B cell (primary cell): ENCODE measurements around the gene CYGB. TPM values are rescaled to one million over a fixed set of nuclear protein-coding genes. Genes with fewer than 3 reads are reported as not detected.

Experiments used
- ATAC-seq: fragments of 200-7000 bp; cut with Tn5 transposase; one replicate; pipeline ENCODE4 v1.10.0; 2021; ENCODE audit warnings: low read depth, mild to moderate bottlenecking, moderate number of reproducible peaks, moderate library complexity
- CTCF ChIA-PET: fragments of 350-600 bp; sonication (Branson Sonifier 250); formaldehyde crosslinking; loops from one replicate; lab custom pipeline; 2021; ENCODE audit warnings: antibody characterized with exemption, inconsistent platforms; lab: Charles Lee
- POLR2A ChIA-PET: fragments of 350-600 bp; sonication (Branson Sonifier 250); formaldehyde crosslinking; loops from one replicate; lab custom pipeline; 2021; ENCODE audit warnings: antibody characterized with exemption; lab: Charles Lee
- DNase-seq: peaks from one replicate; pipeline ENCODE4 v3.0.0; 2013
- H2AFZ ChIP-seq: 2 replicates; pipeline ENCODE4 v1.6.1; 2012; ENCODE audit warnings: mild to moderate bottlenecking, low read depth, low read length; ENCODE audit not compliant: insufficient read depth, poor library complexity, severe bottlenecking
- H3K27ac ChIP-seq, 2 donors: 1 replicate in 1 of 2; 2 replicates in 1 of 2; pipeline ENCODE4 v1.5.1; 2012 to 2013; ENCODE audit warnings: low read length in 2 of 2, mild to moderate bottlenecking in 2 of 2, moderate library complexity in 1 of 2
- H3K27me3 ChIP-seq, 4 experiments: fragments of 200-600 bp in 1 of 4; sonication (generic) in 1 of 4; replicated peaks in 1 of 4; 1 replicate in 2 of 4; 2 replicates in 2 of 4; pipeline versions ENCODE4 v1.6.1 to v1.7.0; 2013 to 2016; ENCODE audit warnings: low read length in 3 of 4, mild to moderate bottlenecking in 2 of 4, mixed read lengths in 1 of 4, moderate library complexity in 1 of 4; ENCODE audit not compliant: insufficient read depth in 4 of 4, control insufficient read depth in 3 of 4; ENCODE audit errors: control extremely low read depth in 1 of 4
- H3K36me3 ChIP-seq, 2 experiments: replicated peaks in 1 of 2; 1 replicate in 1 of 2; 2 replicates in 1 of 2; pipeline versions ENCODE4 v1.6.1 to v1.7.1; 2013; ENCODE audit warnings: low read length in 1 of 2; ENCODE audit not compliant: insufficient read depth in 2 of 2, control insufficient read depth in 1 of 2; ENCODE audit errors: control extremely low read depth in 1 of 2, extremely low read depth in 1 of 2
- H3K4me1 ChIP-seq, 2 donors: fragments of 200-600 bp in 1 of 2; sonication (generic) in 1 of 2; 1 replicate in 1 of 2; 2 replicates in 1 of 2; pipeline versions ENCODE4 v1.5.1 to v1.6.1; 2013 to 2017; ENCODE audit warnings: low read length in 2 of 2; ENCODE audit not compliant: control insufficient read depth in 2 of 2, insufficient read depth in 2 of 2
- H3K4me2 ChIP-seq: replicated peaks from 2 replicates; pipeline ENCODE3; 2012; ENCODE audit warnings: mild to moderate bottlenecking, low read depth, low read length; ENCODE audit not compliant: poor library complexity, severe bottlenecking
- H3K4me3 ChIP-seq, 5 experiments: fragments of 200-600 bp in 1 of 5; sonication (generic) in 1 of 5; 1 replicate in 3 of 5; 2 replicates in 2 of 5; pipeline versions ENCODE4 v1.5.1 to v1.7.0; 2011 to 2016; ENCODE audit warnings: low read length in 4 of 5, mild to moderate bottlenecking in 4 of 5, low read depth in 2 of 5, control low read depth in 1 of 5, moderate library complexity in 1 of 5; ENCODE audit not compliant: insufficient read depth in 1 of 5; ENCODE audit errors: control extremely low read depth in 1 of 5, extremely low read depth in 1 of 5
- H3K79me2 ChIP-seq: fragments of 200-600 bp; sonication (generic); one replicate; pipeline ENCODE4 v1.6.0; 2016; ENCODE audit warnings: low read length; ENCODE audit not compliant: control insufficient read depth, insufficient read depth
- H3K9ac ChIP-seq: fragments of 200-600 bp; sonication (generic); 2 replicates; pipeline ENCODE4 v1.6.1; 2017; ENCODE audit warnings: mild to moderate bottlenecking, low read length, moderate library complexity
- H3K9me3 ChIP-seq, 3 donors: one replicate each; pipeline versions ENCODE4 v1.6.1 to v1.7.1; 2013; ENCODE audit warnings: low read length in 2 of 3; ENCODE audit not compliant: control insufficient read depth in 2 of 3, insufficient read depth in 1 of 3; ENCODE audit errors: control extremely low read depth in 1 of 3
- H4K20me1 ChIP-seq: 2 replicates; pipeline ENCODE4 v1.6.0; 2012; ENCODE audit warnings: mild to moderate bottlenecking, low read length; ENCODE audit not compliant: insufficient read depth, control insufficient read depth, poor library complexity, severe bottlenecking
- H3K27ac Mint-ChIP-seq: one replicate; pipeline ENCODE4 v1.8.0; 2021; ENCODE audit warnings: mixed read lengths
- H3K27me3 Mint-ChIP-seq: one replicate; pipeline ENCODE4 v1.8.0; 2021; ENCODE audit warnings: mixed read lengths
- H3K4me1 Mint-ChIP-seq: one replicate; pipeline ENCODE4 v1.8.0; 2021; ENCODE audit warnings: mixed read lengths
- H3K4me3 Mint-ChIP-seq: one replicate; pipeline ENCODE4 v1.8.0; 2021; ENCODE audit warnings: mixed read lengths
- H3K9me3 Mint-ChIP-seq: one replicate; pipeline ENCODE4 v1.8.0; 2022; ENCODE audit warnings: mixed read lengths; ENCODE audit not compliant: insufficient read depth
- EZH2 ChIP-seq: IDR thresholded peaks from 2 replicates; pipeline ENCODE4 v1.6.1; 2012; ENCODE audit warnings: borderline replicate concordance, low read depth, mild to moderate bottlenecking, moderate library complexity, low read length; ENCODE audit not compliant: insufficient read depth, poor library complexity, severe bottlenecking
- WGBS: methylation state at CpG from one replicate; pipeline ENCODE4 v1.1.5; 2013; ENCODE audit warnings: missing lambda C conversion rate; ENCODE audit not compliant: insufficient coverage; 5-methylcytosine and 5-hydroxymethylcytosine counted together
- intact Hi-C: fragments of 100-400 bp; cut with micrococcal nuclease; formaldehyde crosslinking; loops from one replicate; pipeline ENCODE4 v1.10.0; 2022
- polyA plus RNA-seq: library from polyadenylated mRNA; depleted of rRNA; stranded (reverse); fragments of >200 nt; gene quantifications from 2 replicates; pipeline ENCODE4 v1.2.3, GENCODE V29; 2012
- total RNA-seq, 2 donors: library from RNA; stranded (reverse); fragments of 120-200 nt in 1 of 2; gene quantifications; 1 replicate in 1 of 2; 2 replicates in 1 of 2; pipeline versions ENCODE4 v1.2.3 to v1.2.4, GENCODE V29; 2013 to 2022
- TF ChIP-seq, protein P1 (sequence below): fragments of 200-600 bp; IDR thresholded peaks from one replicate; pipeline ENCODE4 v1.8.0; 2022; ENCODE audit warnings: antibody characterized with exemption, mild to moderate bottlenecking

The CYGB gene
- total and polyA plus RNA-seq, 2 donors (not counting 1 experiment from before 2014, with no cell fraction given): 0.42 to 2.7 TPM

DNA sequence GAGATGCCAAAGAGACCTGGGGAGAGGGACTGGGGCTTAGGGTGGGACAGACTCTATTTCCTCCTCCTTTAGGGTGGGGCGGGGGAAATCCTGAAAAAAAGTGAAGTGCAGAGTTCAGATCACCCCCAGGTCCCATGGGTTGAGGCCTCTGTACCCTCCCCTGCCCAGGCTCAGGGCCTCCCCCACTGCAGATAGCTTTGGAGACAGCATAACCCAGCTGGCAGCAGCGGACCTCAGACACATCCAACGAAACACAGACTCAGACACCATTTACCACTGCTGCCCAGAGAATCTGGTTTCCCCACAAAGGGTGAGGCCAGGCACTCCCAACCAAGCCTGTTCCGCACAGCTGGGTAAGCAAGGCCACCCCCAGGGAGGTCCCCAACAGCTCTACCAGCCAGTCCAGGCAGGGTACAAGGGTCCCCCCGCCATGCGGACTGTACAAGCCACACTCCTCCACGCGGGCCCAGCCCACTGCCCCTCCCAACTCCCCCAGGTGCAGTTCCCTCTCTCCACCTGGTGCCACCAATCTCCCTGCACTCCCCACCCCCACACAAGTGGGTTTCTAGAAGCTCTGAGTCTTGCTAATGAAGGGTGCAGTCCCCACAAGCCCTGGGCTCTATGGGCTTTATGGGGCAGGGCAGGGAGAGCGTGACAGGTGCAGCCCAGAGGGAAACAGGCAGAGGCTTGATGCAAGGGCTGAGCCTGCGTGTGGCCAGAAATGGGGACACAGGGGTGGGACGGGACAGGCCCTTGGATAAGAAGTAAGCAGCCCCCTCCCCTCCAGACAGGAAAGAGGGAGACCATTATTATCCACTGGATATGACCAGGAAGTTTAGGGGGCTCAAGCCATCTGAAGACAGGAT is 45.2 kb downstream of the CYGB start:
- Mint-ChIP-seq H3K27me3 (no peaks in the 10 kb centered on the region), H3K4me1 (peaks cover 94% of the 10 kb centered on the region), H3K4me3 (peak overlapping the region; percentile 89), H3K27ac (peak overlapping the region; percentile 98), H3K9me3 (no peaks in the 10 kb centered on the region)
- peak; percentile 42 for ATAC-seq
- no peak overlapping the region for H2AFZ ChIP-seq
- intact Hi-C loops: loop anchor here (10.0 kb wide), 1 partner anchor 218 kb away; no protein-coding TSS in a partner anchor
- ChIA-PET CTCF (interaction anchor here (0.6 to 20.8 kb wide), 16 partner anchors 5 to 220 kb away, joined by 3 to 256 read pairs (median 6); partner anchors contain the start of genes AANAT, RHBDF2 and UBE2O), POLR2A (interaction anchor here (0.6 to 23.6 kb wide), 10 partner anchors 6 to 65 kb away, joined by 3 to 478 read pairs (median 6); partner anchors contain the start of genes AANAT and RHBDF2)
- peak overlapping the region; percentile 16 to 60 (median 50) for H3K4me3 ChIP-seq
- H3K36me3 ChIP-seq: peaks cover 0 to 28% of the 10 kb centered on the region in 2 experiments
- peak overlapping the region; percentile 75 to 94 for H3K27ac ChIP-seq
- peaks cover 81 to 98% of the 10 kb centered on the region in 2 donors for H3K4me1 ChIP-seq
- DNase-seq: peak; percentile 69
- peaks cover 39% of the 10 kb centered on the region for H4K20me1 ChIP-seq
- peak overlapping the region; percentile 82 for H3K4me2 ChIP-seq
- H3K9me3 ChIP-seq: no peaks in the 10 kb centered on the region
- TF ChIP-seq, protein P1, sequence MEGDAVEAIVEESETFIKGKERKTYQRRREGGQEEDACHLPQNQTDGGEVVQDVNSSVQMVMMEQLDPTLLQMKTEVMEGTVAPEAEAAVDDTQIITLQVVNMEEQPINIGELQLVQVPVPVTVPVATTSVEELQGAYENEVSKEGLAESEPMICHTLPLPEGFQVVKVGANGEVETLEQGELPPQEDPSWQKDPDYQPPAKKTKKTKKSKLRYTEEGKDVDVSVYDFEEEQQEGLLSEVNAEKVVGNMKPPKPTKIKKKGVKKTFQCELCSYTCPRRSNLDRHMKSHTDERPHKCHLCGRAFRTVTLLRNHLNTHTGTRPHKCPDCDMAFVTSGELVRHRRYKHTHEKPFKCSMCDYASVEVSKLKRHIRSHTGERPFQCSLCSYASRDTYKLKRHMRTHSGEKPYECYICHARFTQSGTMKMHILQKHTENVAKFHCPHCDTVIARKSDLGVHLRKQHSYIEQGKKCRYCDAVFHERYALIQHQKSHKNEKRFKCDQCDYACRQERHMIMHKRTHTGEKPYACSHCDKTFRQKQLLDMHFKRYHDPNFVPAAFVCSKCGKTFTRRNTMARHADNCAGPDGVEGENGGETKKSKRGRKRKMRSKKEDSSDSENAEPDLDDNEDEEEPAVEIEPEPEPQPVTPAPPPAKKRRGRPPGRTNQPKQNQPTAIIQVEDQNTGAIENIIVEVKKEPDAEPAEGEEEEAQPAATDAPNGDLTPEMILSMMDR: no peak
- TF ChIP-seq EZH2: no peak
- 0% methylated on average over 5 of the region's 11 CpGs for WGBS
- no peaks in the 10 kb centered on the region for H3K27me3 ChIP-seq
- peaks cover 72% of the 10 kb centered on the region for H3K79me2 ChIP-seq
- H3K9ac ChIP-seq: peak overlapping the region; percentile 53
